Daoy (cell line): ENCODE measurements around the gene VLDLR. TPM values are rescaled to one million over a fixed set of nuclear protein-coding genes. Genes with fewer than 3 reads are reported as not detected.

ENCODE experiments used
- total RNA-seq: library from RNA; depleted of rRNA; stranded (reverse); fragments of >200 nt; shearing (Covaris generic); gene quantifications from 2 replicates; pipeline ENCODE4 v1.2.3, GENCODE V29; 2014; rRNA removed

The VLDLR gene
- total RNA-seq, 1 experiment from 2014 or later: 9.5 TPM

Other genes starting within 250 kb of the VLDLR start
- not detected in 2 replicates for gene KCNV2, start 95.7 kb downstream of the VLDLR start, total RNA-seq
- gene PUM3, start 222.3 kb downstream of the VLDLR start, total RNA-seq: 170 and 209 TPM in 2 replicates